ENCODE measurements around the gene HOXA5.

HOXA5 gene

DNA sequence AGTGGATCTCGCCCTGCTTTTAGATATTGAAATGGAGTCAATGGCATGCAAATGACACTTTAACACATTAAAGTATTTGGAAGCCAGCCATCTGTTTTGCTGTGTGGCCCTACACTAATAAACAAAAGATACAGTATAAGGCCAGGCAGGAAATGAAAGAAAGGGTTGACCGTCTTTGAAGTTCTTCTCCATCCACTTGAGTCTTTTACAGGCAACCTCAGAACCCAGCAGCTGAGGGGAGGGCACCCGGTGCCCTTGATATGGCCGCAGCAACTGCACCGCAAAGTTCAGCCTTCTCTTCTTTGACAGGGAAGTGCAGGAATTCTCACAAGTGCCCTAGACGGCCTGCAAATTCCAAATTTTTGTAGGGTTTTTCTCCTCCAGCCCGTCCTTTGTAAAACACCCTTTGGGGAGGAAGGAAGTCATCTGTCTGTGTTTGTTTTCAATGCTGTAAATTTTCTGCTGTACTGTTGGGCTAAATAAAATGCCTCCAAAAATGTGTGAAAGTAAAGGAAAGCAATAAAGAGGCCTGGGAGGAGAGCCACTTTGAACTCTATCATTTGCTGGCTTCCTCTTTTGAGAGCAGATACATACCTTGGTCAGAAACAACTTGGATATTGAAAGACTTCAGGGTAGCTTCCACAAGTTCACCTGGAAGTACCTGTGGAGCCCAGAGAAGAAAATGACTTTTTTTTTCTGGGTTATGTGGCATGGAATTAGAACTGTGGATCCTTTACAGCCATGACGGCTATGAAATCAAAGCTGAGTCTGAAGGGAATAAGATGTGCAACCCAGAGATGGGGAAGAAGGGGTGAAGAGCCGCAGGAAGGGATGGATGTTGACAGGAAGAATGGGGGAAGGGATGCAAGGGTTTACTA lies 51.3 kb downstream of the HOXA5 start:
- DNase-seq: no peak

DNA sequence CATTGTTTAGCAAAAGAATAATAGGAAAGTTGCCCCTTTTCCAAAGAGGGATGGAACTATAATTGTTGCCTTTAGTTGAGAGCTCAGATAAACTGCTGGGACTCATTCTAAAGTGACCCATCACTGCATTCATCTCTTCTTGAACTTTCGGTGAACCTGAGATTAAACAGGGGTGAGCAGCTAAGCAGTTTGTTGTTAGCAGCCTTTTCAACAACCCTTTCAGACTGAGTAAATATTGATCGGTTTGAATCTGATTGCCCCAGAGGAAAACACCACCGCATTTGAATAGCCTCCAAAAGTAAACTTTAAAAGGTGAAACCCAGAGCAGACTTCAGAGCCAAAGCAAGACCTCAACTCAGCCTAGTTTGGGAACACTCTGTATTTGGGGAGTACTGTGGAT lies 52.4 kb downstream of the HOXA5 start:
- no peak for DNase-seq
